Fibroblast of lung (primary cell): ENCODE data around the gene DMXL2.

Experiments used
- CTCF ChIP-seq, 2 donors: IDR thresholded peaks in 1 of 2; conservative IDR thresholded peaks in 1 of 2; 1 replicate in 1 of 2; 2 replicates in 1 of 2; pipeline ENCODE4 v1.5.1; 2011 to 2012; ENCODE audit warnings: low read length in 2 of 2, control low read depth in 1 of 2, inconsistent platforms in 1 of 2, low read depth in 1 of 2, mild to moderate bottlenecking in 1 of 2
- EZH2 ChIP-seq: IDR thresholded peaks from 2 replicates; pipeline ENCODE4 v1.5.1; 2012; ENCODE audit warnings: low read length, control low read depth, mild to moderate bottlenecking; ENCODE audit errors: missing control alignments

GRCh38 chr15:51497806-51498205, 124.8 kb downstream of the DMXL2 start:
- no peak for TF ChIP-seq EZH2
- TF ChIP-seq CTCF (conservative IDR thresholded peaks at IDR 0.05 in 1 of 2, IDR thresholded peaks at IDR 0.05 in 1 of 2; ENCODE audit: low read depth in 1 of 2, low read length in 2 of 2) = no peak
